GM19193 (cell line): ENCODE measurements around the gene RPAP3.

ENCODE experiments used
- POLR2A ChIP-seq: IDR thresholded peaks from 4 replicates; pipeline ENCODE4 v1.6.1; 2011; ENCODE audit not compliant: insufficient read depth, insufficient read length; ENCODE audit errors: extremely low read depth

The RPAP3 gene, protein sequence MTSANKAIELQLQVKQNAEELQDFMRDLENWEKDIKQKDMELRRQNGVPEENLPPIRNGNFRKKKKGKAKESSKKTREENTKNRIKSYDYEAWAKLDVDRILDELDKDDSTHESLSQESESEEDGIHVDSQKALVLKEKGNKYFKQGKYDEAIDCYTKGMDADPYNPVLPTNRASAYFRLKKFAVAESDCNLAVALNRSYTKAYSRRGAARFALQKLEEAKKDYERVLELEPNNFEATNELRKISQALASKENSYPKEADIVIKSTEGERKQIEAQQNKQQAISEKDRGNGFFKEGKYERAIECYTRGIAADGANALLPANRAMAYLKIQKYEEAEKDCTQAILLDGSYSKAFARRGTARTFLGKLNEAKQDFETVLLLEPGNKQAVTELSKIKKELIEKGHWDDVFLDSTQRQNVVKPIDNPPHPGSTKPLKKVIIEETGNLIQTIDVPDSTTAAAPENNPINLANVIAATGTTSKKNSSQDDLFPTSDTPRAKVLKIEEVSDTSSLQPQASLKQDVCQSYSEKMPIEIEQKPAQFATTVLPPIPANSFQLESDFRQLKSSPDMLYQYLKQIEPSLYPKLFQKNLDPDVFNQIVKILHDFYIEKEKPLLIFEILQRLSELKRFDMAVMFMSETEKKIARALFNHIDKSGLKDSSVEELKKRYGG

GRCh38 chr12:47705566-47706425 lies at the start of gene RPAP3:
Gene RPAP3, minus strand, starts transcription at chr12:47706030. Its CDS starts 3,190 bp downstream, at chr12:47702840.
- peak; percentile 96 for TF ChIP-seq POLR2A

DNA sequence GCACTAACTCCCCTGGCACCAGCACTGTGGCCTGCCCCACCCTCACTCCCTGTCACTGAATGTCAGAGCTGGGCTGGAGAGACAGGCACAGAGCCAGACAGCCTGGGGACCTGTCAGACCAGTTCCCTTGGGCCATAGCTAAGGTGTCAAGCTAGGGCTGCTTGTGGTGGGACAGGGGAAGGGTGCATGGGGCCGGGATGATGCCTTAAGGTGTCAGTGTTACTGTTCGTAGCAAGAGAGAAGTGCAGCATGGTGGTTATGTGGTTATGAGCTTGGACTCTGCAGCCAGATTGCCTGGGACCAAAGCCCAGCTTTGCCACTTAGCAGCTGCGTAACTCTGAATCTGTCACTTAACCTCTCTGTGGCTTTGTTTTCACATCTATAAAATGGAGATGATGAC lies 49.1 kb upstream of the RPAP3 start:
- TF ChIP-seq POLR2A = peak; percentile 29

DNA sequence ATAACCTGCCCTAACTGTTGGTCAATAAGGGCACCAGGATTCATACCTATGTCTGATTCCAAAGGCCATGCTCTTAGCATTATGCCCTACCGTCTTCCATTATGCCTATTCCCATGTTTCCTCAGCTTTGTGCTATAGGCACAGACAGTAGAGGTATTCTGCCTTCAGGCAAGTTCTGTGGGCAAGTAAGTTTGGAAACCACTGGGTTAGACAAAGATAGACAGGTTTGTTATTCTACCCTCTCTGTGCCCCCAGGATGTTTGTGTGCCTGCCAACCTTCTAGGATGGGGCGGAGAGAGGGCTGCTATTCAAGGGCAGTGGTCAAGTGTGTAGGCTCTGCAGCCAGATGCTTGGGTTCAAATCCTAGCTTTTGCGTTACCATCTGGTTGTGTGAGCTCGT lies 48.3 kb upstream of the RPAP3 start:
- no peak for TF ChIP-seq POLR2A

DNA sequence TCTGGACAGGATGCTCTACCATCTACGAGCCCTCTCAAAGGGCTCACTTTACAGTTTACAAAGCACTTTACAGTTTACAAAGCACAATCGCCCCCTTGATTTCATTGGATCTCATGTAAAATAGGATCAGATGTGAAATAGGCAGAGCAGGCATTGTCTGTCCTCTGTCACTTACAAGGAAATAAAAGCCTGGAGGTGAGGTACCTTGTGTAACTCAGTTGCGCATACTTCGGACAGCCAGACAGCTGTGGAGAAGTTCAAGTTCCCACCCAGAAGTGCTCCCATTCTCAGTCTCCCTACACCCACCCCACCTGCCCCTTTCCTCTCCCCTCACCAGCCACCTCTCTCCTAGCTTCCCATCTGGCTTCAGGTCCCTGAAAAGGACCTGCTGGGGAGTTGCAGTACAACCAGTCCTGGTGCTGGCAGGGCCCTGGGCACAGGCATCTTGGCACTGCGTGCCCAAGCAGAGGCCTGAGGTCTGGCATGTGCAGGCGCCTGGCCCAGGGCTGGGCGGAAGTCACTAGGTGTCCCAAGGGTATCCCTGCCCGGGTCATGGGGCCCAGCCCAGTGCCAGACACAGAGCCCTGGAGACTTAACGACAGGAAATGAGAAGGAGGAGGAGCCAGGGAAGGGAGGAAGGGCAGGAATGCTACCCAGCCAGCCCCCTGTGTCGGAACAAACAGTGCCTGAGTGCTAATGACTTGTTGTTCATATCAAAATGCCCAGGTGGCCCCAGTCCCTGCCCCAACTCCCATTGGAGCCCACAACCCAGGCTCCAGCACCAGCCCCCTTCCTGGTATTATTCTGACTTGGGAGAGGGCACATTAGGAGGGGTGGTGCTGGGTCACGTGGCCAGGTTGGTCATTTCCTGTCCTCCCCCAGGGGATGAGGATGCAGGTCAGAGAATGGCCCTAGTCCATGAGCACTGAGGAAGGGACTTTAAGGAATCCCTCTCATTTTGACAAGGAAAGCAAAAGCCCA lies 47.5 kb upstream of the RPAP3 start:
- no peak for TF ChIP-seq POLR2A

- no peak for TF ChIP-seq POLR2A
Observed at GRCh38 chr12:47752552-47752951, 46.7 kb upstream of the RPAP3 start.

DNA sequence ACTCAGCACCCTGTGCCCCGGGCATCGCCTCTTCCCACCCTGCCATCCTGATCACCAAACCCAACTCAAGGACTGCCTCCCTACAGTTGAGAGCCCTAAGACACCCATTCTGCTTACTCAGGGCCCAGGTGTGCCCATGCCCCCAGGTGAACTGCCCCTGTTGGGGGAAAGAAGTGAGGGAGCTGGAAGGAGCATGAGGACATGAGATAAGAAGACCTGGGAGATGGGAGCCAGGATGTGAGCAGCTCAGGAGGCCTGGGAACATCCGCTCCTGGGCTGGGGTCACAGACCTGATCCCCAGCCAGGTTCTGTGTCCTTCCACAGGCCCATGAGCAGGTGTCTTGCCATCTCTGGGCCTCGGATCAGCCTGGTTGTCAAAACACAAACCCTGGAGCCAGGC lies 46.3 kb upstream of the RPAP3 start:
- TF ChIP-seq POLR2A = no peak

GRCh38 chr12:47751561-47751960 lies 45.7 kb upstream of the RPAP3 start:
- no peak for TF ChIP-seq POLR2A

GRCh38 chr12:47750916-47751470 lies 45.2 kb upstream of the RPAP3 start:
- TF ChIP-seq POLR2A = no peak

DNA sequence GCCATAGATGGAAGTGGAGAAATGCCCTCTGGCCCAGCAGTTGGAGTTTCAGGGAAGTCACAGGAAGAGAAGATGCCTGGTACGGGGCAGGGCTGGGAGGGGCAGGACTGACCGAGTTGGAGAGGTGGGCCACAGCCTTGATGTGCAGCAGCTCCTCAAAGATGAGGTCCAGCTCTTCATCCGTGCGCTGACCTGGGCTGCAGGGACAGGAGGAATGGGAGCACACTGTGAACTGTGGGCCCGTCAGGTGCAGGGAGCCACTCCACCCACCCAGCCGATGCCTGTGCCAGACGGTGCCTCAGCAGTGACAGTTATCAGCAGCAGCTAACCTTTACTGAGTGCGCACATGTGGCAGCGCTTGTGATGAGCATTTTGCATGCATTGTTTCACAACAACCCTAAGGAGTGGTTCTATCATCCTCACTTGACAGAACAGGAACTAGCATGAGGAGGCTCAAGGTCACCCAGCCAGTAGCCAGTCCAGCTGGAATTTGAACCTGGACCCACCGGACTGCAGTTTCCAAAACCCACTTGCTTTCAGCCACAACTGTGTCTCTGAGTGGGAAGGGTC lies 44.5 kb upstream of the RPAP3 start:
- no peak for TF ChIP-seq POLR2A

DNA sequence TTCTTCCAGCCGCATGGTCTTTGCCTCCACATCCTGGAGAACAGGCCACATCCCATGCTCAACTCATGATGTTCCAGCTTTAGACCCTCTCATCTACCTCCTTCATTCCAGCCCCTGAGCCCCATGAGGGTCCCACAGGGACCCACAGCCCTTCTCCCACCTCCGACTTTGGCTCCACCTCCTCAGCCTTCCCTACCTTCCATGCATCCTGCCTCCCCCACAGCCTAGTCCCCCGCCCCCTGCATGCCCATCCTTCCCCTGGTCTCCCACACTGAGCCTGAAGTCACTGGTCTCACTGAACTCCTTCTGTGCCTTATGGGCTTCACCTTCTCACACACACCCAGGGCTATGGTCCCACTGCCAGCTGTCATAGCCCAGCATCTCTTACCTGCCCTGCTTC lies 43.1 kb upstream of the RPAP3 start:
- no peak for TF ChIP-seq POLR2A

GRCh38 chr12:47748507-47748828 lies 42.6 kb upstream of the RPAP3 start:
- TF ChIP-seq POLR2A = no peak

DNA sequence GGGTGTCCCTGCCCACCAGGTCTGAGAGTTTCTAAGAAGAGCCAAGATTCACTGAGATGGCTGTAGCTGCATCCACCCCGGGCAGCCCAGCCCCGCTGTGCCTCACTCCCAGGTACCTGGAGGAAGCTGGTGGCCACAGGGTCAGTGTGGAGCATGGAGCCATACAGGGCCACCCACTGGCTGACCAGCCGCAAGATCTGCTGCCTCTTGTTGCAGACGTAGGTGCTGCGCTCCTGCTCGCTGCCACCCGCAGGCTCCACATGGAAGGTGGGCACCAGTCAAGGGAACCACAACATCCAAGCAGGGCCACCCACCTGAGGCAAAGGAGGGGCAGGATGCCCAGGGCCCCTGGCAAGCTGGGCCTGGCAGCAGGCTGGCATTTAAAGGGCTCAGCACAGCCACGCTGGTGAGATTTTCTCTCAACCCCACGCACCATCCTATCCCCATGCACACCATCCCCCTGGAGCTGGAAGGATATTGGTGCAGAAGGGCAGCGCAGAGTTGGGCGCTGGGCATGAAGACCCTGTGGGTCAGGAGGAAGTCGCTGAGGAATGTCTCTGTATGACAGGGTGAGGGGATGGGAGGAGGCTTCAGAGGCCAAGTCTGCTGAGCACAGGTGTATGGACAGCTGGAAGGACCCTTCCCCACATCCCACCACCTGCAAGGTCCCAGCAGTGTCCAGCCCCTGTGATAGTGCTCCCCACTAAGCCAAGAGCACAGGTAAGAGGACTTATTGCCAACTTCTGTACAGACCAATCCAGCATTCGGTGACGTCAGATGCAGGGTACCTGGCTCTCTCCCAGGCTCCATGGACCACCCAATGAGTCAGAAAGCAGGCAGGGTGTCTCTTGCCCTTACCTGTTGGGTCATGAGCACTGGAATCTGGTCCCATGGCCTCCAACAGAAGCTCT lies 42.0 kb upstream of the RPAP3 start:
- TF ChIP-seq POLR2A = no peak

DNA sequence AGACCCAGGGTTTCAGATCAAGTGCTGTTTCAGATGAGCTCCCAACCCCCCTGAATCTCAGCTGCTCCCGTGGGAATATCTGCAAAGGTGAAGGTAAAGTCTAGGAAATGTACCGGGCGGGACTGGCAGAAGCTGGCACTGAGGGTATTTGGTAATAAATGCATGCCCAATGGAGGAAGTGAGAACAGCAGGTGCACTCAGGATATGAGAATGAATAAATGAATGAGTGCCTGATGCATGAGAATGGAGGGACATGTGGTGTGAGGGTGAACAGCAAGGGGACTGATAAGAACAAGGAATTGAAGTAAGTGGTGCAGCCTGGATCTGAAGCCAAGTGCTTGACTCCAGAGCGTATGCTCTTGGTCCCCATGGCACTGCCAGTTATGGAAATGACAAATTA lies 41.3 kb upstream of the RPAP3 start:
- no peak for TF ChIP-seq POLR2A

GRCh38 chr12:47746523-47746922 lies 40.7 kb upstream of the RPAP3 start:
- TF ChIP-seq POLR2A = no peak
